MG63 (cell line): ENCODE data around the gene EIF2AK3. TPM values are rescaled to one million over a fixed set of nuclear protein-coding genes. Genes with fewer than 3 reads are reported as not detected.
"Not testable (repeated sequence)": the region's sequence is repeated elsewhere in the genome, so short reads cannot be mapped to it uniquely, and the experiment has no call there.

Experiments
- DNase-seq: peaks from one replicate; pipeline ENCODE4 v3.0.0-alpha.2; 2020
- H3K27me3 ChIP-seq: fragments of 250-450 bp; sonication (Bioruptor Pico); 2 replicates; pipeline ENCODE4 v1.5.1; 2020; ENCODE audit warnings: mild to moderate bottlenecking, moderate library complexity
- H3K36me3 ChIP-seq: fragments of 250-450 bp; sonication (Bioruptor Pico); 2 replicates; pipeline ENCODE4 v1.5.1; 2020; ENCODE audit warnings: mild to moderate bottlenecking, moderate library complexity
- H3K4me3 ChIP-seq: fragments of 250-450 bp; sonication (Bioruptor Pico); 2 replicates; pipeline ENCODE4 v1.5.1; 2020; ENCODE audit warnings: mild to moderate bottlenecking, moderate library complexity
- H3K9me3 ChIP-seq: fragments of 250-450 bp; sonication (Bioruptor Pico); 2 replicates; pipeline ENCODE4 v1.5.1; 2020; ENCODE audit warnings: mild to moderate bottlenecking, moderate library complexity
- total RNA-seq: library from RNA; depleted of rRNA; stranded (reverse); fragments of >200 nt; shearing (Covaris generic); gene quantifications from 2 replicates; pipeline ENCODE4 v1.2.3, GENCODE V29; 2014; ENCODE audit warnings: low replicate concordance; rRNA removed

EIF2AK3 gene
- 10.4 and 11.7 TPM in 2 replicates for total RNA-seq

DNA sequence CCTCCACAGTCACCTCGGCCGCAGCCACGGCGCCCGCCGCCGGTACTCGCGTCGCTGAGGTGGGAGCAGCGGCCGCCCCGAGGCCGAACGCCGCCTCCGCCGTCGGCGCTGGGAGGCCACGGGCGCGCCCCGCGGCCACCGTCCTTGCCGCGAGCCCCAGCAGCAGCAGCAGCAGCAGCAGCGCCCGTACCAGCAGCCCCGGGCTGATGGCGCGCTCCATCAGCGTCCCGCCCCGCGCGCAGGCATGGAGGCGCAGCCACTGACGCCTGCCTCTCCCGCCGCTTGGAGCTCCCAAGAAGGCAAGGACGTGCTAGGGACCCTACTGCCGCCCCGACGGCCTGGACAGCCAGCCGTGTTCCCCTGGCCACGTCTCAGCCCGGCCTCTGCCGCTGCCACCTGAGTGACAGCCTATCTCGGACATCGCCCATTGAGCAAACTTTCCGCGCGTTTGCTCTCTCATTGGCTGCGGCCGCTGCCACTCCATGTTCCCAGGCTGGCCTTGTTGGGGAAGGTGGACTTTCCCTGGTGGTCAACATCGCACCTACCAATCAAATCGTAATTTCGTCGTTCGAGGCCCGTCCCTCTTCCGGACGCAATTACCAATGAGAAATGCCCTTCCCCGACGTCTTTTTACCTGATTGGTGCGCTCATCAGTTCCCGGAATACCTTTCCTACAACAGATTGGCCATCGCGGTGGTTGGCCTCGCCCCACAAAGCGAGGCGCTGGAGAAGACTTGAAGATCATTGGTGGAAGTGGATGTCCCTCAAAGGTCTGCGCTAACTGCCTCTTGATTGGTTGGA, at the start of gene EIF2AK3:
EIF2AK3 (minus strand) TSS at position 410 of the 801 bp plus-strand sequence; CDS start at position 220, 190 bp downstream.
- H3K4me3 ChIP-seq = peak within 1 kb of the TSS; percentile 94
- H3K36me3 ChIP-seq = peaks cover 2% of the 10 kb centered on the region; the same call in 1 of the 2 replicates
- peak; percentile 99 for DNase-seq
- no peaks in the 10 kb centered on the region for H3K9me3 ChIP-seq
- H3K27me3 ChIP-seq = no peaks in the 10 kb centered on the region

DNA sequence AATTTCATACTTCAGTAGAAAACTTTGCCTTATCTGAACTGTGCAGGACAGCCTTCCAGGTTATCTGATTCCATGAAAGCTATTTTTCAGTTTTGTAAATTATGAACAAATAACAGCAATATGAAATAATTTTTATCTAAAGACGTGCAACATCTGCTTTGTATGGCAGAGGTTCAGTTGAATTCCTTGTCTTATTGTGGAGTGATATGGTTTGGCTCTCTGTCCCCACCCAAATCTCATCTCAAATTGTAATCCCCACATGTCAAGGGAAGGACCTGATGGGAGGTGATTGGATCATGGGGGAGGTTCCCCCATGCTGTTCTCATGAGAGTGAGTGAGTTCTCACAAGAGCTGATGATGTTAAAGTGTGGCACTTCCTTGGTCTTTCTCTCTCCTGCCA, 46.1 kb upstream of the EIF2AK3 start:
- no peaks in the 10 kb centered on the region for H3K27me3 ChIP-seq
- no peaks in the 10 kb centered on the region for H3K36me3 ChIP-seq
- H3K4me3 ChIP-seq = no peak overlapping the region
- no peaks in the 10 kb centered on the region for H3K9me3 ChIP-seq
- DNase-seq = no peak

DNA sequence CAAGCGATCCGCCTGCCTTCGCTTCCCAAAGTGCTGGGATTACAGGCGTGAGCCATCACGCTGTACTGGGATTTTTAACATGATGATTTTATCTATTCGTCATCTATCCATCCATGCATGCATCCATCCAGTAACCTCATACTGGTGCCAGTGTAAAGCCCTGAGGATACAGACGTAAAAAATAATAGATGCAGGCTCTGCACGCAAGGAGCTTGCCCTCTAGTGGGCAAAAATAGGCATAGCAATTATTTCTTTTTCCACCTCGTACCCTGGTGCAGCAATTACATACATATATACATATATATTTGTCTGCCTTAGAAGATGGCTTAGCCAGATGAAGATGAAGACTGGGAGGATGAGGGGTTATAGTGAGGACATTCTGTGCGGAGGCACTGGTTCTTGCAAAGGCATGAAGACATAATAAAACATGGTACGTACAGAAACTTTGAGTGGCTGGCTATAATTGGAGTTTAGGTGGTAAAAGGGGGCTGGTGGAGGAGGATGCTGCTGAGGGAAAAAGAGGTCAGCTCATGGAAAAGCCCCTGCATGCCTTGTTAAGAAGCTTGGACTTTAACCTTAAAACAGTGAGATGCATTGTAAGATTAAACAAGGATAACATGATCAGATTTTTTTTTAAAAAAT, 44.6 kb upstream of the EIF2AK3 start:
- Histone ChIP-seq H3K36me3 (no peaks in the 10 kb centered on the region), H3K9me3 (no peaks in the 10 kb centered on the region), H3K27me3 (no peaks in the 10 kb centered on the region), H3K4me3 (no peak overlapping the region)
- DNase-seq = no peak

DNA sequence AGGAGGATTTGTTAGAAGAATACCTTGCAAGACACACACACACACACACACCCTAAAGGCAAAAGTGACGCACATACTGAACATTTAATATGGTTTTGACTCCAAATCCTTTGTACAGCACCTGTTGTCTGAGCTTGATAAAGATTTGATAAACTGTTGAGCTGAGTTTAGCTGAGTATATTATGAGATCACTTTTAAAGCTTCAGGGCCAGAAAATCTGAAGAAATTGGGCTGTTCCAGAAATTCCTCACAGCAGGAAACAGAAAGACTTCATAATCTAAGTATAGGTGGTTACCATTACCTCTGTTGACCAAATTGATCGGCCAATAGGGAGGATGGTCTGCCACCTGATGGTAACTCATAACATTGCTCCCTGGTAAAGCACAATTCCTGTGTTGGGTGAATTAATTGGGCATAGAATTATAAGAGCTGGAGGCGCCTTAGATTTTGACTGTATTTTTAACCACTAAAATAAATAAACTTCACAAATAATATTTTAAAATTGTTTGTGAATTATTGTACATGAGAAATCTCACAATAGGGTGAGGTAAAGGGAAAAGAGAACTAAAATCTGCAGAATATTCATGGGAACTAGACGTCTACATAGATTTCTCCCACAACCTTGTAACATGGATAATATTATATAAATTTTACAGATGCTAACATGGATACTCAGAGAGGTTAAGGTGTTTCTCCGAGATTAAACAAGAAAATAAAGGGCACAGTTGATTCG, 42.4 kb upstream of the EIF2AK3 start:
- no peaks in the 10 kb centered on the region for H3K27me3 ChIP-seq
- DNase-seq = peak; percentile 37
- H3K4me3 ChIP-seq = no peak overlapping the region
- H3K36me3 ChIP-seq = no peaks in the 10 kb centered on the region
- H3K9me3 ChIP-seq = no peaks in the 10 kb centered on the region

DNA sequence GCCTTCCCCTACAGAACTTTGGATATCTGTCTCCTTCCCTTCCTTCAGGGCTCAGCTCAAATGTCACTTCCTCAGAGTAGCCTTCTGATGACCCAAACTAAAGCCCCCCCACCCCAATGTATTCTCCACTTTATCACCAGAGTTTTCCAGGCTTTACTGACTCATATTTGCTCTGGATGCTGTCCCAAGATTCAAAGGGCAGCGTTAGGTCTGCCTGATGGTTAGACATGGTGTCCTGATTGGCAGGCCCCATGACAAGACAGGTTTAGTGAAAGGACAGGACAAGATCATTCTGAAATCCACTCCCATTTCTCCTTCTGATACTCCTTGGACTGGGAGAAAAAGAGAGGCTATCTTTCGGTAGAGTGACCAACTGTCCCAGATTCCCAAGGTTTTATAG, 41.6 kb upstream of the EIF2AK3 start:
- Histone ChIP-seq H3K27me3 (no peaks in the 10 kb centered on the region), H3K9me3 (no peaks in the 10 kb centered on the region), H3K36me3 (no peaks in the 10 kb centered on the region), H3K4me3 (no peak overlapping the region)
- DNase-seq = no peak

DNA sequence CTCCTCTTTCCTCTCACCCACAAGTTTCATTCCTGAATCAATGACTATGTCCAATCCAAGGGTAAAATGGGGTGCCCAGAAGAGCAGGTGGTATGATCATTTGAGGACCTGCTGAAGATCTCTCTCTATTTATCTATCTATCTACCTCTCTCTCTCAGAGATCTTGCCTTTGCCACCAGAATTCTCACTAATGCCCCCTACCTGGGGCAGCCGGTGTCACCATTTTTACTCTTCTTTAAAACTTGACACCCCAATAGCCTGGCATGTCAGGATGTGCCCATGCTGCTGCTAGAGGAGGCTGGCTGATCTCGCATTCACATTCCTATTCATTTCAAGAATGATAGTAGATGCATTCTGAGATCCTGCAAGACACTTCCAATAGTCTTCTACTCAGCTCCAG, 40.0 kb upstream of the EIF2AK3 start:
- Histone ChIP-seq H3K9me3 (no peaks in the 10 kb centered on the region), H3K36me3 (no peaks in the 10 kb centered on the region), H3K4me3 (no peak overlapping the region), H3K27me3 (no peaks in the 10 kb centered on the region)
- no peak for DNase-seq

DNA sequence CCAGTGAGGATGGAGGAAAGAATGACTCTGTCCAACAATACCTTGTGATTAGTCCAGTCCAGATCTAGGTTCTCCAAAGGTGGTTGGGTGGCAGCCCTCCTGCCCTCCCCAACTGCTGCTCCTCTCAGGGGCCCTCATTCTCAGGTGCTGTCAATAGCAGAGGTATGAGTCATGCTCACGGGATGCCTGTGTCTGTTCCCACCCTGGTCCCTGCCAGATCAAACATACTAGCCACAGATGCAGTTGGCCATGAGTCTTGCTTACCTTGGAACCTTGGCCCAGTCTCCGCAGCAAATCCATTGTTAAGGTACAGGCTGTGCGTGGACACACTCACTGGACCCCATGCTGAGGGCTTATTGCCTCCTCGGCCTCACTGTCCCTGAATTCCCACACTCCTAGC, 39.3 kb upstream of the EIF2AK3 start:
- H3K36me3 ChIP-seq = no peaks in the 10 kb centered on the region
- H3K27me3 ChIP-seq = no peaks in the 10 kb centered on the region
- H3K9me3 ChIP-seq = no peaks in the 10 kb centered on the region
- no peak overlapping the region for H3K4me3 ChIP-seq
- DNase-seq = no peak

DNA sequence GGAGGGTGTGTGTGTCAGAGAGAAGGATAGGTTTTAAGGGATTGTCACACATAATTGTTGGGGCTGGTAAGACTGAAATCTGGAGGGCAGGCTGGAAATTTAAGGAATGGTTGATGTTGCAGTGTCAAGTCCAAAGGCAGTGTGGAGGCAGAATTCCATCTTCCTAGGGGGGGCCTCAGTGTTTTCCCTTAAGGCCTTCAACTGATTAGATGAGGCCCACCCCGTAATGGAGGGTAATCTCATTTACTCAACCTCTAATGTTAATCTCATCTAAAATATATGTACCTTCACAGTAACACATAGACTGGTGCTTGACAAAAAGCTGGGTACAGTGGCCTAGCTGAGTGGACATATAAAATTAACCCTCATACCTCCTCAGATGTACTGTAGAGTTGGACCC, 33.4 kb upstream of the EIF2AK3 start:
- Histone ChIP-seq H3K4me3 (no peak overlapping the region), H3K9me3 (no peaks in the 10 kb centered on the region), H3K36me3 (no peaks in the 10 kb centered on the region), H3K27me3 (no peaks in the 10 kb centered on the region)
- DNase-seq = no peak

DNA sequence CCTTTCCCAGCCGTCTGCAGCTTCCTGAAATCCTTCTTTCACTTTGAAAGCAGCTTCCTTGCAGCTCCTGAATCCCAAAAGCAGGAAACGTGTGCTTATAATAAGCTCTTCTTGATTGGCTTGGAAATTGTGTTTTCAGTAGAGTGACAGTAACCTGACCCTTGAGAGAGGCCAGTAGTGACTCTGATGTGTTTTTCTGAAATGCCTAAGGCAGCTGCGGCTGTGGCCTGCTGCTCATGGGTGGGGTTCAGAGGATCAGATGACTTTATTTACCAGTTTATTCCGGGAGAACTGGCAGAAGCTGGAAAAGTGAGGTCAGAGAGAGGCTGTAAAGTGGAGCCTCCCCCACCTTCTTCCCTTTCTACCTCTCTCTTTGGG, 32.3 kb upstream of the EIF2AK3 start:
- Histone ChIP-seq H3K36me3 (no peaks in the 10 kb centered on the region), H3K27me3 (no peaks in the 10 kb centered on the region), H3K4me3 (no peak overlapping the region), H3K9me3 (peaks cover 3% of the 10 kb centered on the region; the same call in 1 of the 2 replicates)
- DNase-seq = peak; percentile 59

DNA sequence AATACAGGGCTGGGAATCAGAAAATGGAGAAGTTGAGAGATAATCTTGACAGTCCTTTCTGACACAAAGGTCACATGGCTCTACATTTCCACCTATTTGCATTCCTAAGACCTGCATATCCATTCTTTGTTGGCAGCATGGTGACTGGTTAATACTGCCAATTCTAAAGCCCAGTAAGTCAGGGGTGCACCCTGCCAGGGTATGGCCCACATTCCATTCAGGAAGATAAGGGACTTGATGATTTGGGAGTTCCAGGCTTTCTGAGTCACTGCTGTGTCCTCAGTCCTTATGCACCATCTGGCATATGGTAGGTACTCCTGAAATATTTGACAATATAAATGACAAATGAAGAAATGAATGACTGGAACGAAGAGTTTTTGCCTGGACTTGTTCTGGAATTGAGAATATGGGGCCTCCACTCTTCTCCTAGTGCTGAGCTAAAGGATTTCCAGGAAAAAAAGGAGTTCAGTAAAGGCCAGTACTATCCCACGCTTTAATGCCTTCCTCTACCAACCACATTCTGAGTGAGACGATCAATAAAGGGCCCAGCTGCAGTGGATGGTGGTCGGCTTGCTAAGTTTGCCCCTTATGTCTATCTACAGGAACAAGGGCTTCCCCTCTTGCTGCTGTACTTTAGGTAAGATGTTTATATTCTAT, 31.7 kb upstream of the EIF2AK3 start:
- H3K9me3 ChIP-seq = peaks cover 3% of the 10 kb centered on the region; the same call in 1 of the 2 replicates
- no peaks in the 10 kb centered on the region for H3K36me3 ChIP-seq
- no peak overlapping the region for H3K4me3 ChIP-seq
- no peaks in the 10 kb centered on the region for H3K27me3 ChIP-seq
- peak; percentile 80 for DNase-seq

DNA sequence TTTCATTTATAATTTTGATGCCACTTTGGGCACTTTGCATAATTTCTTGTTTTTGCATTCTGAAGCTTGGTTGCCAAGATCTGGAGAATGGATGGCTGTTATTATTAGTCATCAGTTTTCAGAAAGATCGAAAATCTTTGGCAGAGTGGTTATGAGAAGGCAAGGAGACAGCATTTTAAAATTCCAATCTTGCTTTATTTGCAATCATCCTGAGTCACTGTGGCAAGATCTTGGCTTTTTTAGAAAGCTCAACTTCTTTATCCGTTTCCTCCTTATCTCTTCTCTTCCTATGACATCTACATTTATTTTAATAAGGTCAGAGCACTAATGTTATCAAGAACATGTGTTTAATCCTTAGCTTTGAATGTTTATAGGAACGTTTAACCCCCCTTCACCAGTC, 31.1 kb upstream of the EIF2AK3 start:
- DNase-seq = no peak
- Histone ChIP-seq H3K9me3 (peaks cover 3% of the 10 kb centered on the region; the same call in 1 of the 2 replicates), H3K4me3 (no peak overlapping the region), H3K36me3 (no peaks in the 10 kb centered on the region), H3K27me3 (no peaks in the 10 kb centered on the region)

DNA sequence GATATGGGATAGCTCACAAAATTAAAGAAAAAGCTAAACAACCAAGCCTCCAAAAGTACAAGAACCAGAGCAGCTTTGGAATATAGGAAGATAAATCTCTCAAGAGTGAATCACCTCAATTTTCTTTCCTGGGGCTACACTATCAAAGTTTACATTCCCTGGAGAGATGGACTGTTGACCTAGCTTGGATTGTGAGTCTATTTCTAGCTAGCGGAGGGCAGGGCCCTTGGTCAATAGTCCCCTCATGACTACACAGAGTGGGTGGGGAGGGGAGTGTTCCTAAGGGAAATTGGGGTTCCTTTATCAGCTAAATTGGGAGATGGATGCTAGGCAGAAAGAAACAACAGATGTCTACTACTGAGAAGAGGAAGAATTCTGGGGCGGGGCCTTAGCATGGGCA, 29.9 kb upstream of the EIF2AK3 start:
- no peaks in the 10 kb centered on the region for H3K27me3 ChIP-seq
- H3K4me3 ChIP-seq = no peak overlapping the region
- H3K36me3 ChIP-seq = no peaks in the 10 kb centered on the region
- peaks cover 3% of the 10 kb centered on the region; the same call in 1 of the 2 replicates for H3K9me3 ChIP-seq
- DNase-seq = no peak

DNA sequence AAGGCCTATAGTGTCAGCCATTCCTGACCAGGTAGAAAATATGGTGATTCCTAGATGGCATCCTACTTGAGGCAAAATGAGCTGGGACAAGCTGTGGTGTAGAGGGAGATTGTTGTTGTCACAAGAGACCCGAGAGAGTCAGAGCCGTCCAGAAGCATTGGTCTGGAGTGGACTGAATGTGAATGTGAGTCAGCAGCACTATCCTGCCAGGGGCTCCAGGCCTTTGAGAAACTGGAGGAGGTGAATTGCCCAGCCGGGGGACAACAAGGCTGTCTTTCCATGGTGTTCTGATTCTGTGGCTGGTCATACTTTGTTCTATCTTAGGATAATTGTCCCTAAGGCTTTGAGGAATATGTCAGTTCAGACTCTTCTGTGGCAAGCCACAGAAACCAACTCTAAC, 29.4 kb upstream of the EIF2AK3 start:
- H3K4me3 ChIP-seq = no peak overlapping the region
- H3K9me3 ChIP-seq = peaks cover 3% of the 10 kb centered on the region; the same call in 1 of the 2 replicates
- H3K27me3 ChIP-seq = no peaks in the 10 kb centered on the region
- DNase-seq = peak; percentile 65
- H3K36me3 ChIP-seq = no peaks in the 10 kb centered on the region

DNA sequence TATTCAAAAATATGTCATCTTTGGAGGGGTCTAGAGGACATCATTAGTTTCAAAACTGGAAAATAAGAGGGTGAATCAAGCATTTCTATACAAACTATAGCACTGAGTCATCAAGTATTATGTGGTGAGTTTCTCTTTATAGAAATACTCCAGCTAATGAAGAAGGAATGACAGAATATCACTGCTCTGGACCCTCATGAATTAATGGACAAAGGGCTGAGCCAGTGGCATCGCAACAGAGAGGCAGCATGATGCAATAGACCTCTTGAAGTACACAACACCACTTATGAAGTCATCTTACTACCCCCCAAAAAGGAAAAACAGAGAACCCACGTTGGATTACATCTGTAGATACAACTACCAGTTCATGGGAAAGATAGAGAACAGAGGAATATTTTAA, 27.4 kb upstream of the EIF2AK3 start:
- Histone ChIP-seq H3K4me3 (no peak overlapping the region), H3K9me3 (peaks cover 3% of the 10 kb centered on the region; the same call in 1 of the 2 replicates), H3K27me3 (no peaks in the 10 kb centered on the region), H3K36me3 (no peaks in the 10 kb centered on the region)
- peak; percentile 20 for DNase-seq

DNA sequence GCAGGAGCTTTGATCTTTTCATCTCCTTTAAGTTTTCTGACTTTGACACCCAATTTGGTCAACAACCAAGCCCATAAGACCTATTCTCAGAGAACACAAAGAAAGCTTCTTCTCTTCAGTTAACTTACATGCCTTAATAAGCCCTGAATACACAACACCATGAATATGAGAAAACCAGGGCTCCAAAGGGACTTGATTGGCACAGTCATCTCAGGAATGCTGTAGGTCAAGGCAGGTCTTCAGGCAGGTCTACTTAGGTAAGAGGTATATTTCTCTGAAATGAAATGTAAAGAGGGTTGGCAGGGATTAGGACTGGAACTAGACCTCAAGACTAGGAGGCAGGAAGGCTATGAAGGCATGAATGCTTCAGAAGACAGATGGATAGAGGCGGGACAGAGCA, 24.4 kb upstream of the EIF2AK3 start:
- no peak overlapping the region for H3K4me3 ChIP-seq
- no peaks in the 10 kb centered on the region for H3K27me3 ChIP-seq
- DNase-seq = no peak
- H3K36me3 ChIP-seq = no peaks in the 10 kb centered on the region
- H3K9me3 ChIP-seq = peaks cover 3% of the 10 kb centered on the region; the same call in 1 of the 2 replicates

DNA sequence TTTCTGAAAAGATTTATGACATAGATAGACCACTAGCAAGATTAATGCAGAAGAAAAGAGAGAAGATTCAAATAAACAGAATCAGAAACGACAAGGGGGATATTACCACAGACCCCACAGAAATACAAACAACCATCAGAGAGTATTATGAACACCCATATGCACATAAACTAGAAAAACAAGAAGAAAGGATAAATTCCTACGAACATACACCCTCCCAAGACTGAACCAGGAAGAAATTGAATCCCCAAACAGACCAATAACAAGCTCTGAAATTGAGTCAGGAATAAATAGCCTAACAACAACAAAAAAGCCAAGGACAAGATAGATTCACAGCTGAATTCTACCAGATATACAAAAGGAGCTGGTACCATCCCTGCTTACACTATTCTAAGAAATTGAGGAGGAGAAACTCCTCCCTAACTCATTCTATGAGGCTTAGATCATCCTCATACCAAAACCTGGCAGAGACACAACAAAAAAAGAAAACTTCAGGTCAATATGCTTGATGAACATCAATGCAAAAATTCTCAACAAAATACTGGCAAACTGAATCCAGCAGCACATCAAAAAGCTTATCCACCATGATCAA, 18.1 kb upstream of the EIF2AK3 start:
- H3K9me3 ChIP-seq, H3K36me3 ChIP-seq, H3K4me3 ChIP-seq, H3K27me3 ChIP-seq, DNase-seq: not testable (repeated sequence)
